SU-DHL-6 (cell line): Measurements from ENCODE around the gene C1orf50.

Experiments
- H2AFZ ChIP-seq: fragments of 200-600 bp; sonication (generic); 2 replicates; pipeline ENCODE4 v1.6.1; 2014; ENCODE audit warnings: low read depth, mild to moderate bottlenecking, moderate library complexity, mixed read lengths, antibody characterized with exemption, low read length; ENCODE audit not compliant: severe bottlenecking
- H3F3A ChIP-seq: fragments of 200-600 bp; shearing (Covaris generic); 2 replicates; pipeline ENCODE4 v1.6.0; 2016; ENCODE audit warnings: antibody characterized with exemption, mild to moderate bottlenecking; ENCODE audit not compliant: insufficient read depth
- H3K27ac ChIP-seq: fragments of 200-600 bp; sonication (generic); 2 replicates; pipeline ENCODE4 v1.5.1; 2016; ENCODE audit warnings: low read depth, mild to moderate bottlenecking, low read length, moderate library complexity, mixed read lengths
- H3K27me3 ChIP-seq: fragments of 200-600 bp; sonication (generic), shearing (Covaris generic); 2 replicates; pipeline ENCODE4 v1.6.0; 2014; ENCODE audit warnings: mild to moderate bottlenecking, low read length
- H3K36me3 ChIP-seq: fragments of 200-600 bp; sonication (generic); 2 replicates; pipeline ENCODE4 v1.6.1; 2014; ENCODE audit warnings: mild to moderate bottlenecking, low read length, mixed read lengths
- H3K4me2 ChIP-seq: fragments of 300-600, 200-600 bp; shearing (Covaris generic), sonication (generic); 2 replicates; pipeline ENCODE4 v1.6.0; 2014; ENCODE audit warnings: low read length, low read depth, mild to moderate bottlenecking; ENCODE audit not compliant: poor library complexity, severe bottlenecking
- H3K4me3 ChIP-seq: fragments of 200-600 bp; sonication (generic); 2 replicates; pipeline ENCODE4 v1.5.1; 2014; ENCODE audit warnings: antibody characterized with exemption, low read length, mild to moderate bottlenecking, mixed read lengths; ENCODE audit not compliant: insufficient read depth, poor library complexity, severe bottlenecking
- H3K79me2 ChIP-seq: fragments of 200-600 bp; sonication (generic); 2 replicates; pipeline ENCODE4 v1.6.1; 2014; ENCODE audit warnings: mild to moderate bottlenecking, low read length, moderate library complexity; ENCODE audit not compliant: insufficient read depth
- H3K9ac ChIP-seq: fragments of 200-600 bp; sonication (generic); 2 replicates; pipeline ENCODE4 v1.7.0; 2014; ENCODE audit warnings: mild to moderate bottlenecking, low read length
- H3K9me2 ChIP-seq: fragments of 200-600 bp; sonication (generic); replicated peaks from 2 replicates; pipeline ENCODE4 v1.6.1; 2014; ENCODE audit warnings: low read length; ENCODE audit not compliant: insufficient read depth
- H3K9me3 ChIP-seq: fragments of 200-600 bp; sonication (generic); 2 replicates; pipeline ENCODE4 v1.6.1; 2014; ENCODE audit warnings: low read length, mixed read lengths; ENCODE audit not compliant: insufficient read depth
- H4K20me1 ChIP-seq: fragments of 200-600 bp; sonication (generic); 2 replicates; pipeline ENCODE4 v1.6.1; 2014; ENCODE audit warnings: low read depth, mild to moderate bottlenecking, antibody characterized with exemption, low read length, moderate library complexity, mixed read lengths
- EZH2phosphoT487 ChIP-seq: fragments of 200-600 bp; sonication (generic), shearing (Covaris generic); conservative IDR thresholded peaks from 2 replicates; pipeline ENCODE4 v1.6.1; 2018; ENCODE audit warnings: mild to moderate bottlenecking, antibody characterized with exemption, low read length, moderate library complexity, mixed read lengths
- TF ChIP-seq, protein P1 (sequence below): fragments of 200-600 bp; sonication (generic); IDR thresholded peaks from one replicate; pipeline ENCODE4 v1.5.1; 2017; ENCODE audit warnings: antibody characterized with exemption, mild to moderate bottlenecking, low read length, moderate library complexity; ENCODE audit not compliant: insufficient read depth, poor library complexity, severe bottlenecking

C1orf50 gene

GRCh38 chr1:42731585-42731984, 35.5 kb upstream of the C1orf50 start:
- no peak overlapping the region for H3K4me2 ChIP-seq
- H3K36me3 ChIP-seq = no peaks in the 10 kb centered on the region
- no peak overlapping the region for H2AFZ ChIP-seq
- TF ChIP-seq EZH2phosphoT487 = no peak
- TF ChIP-seq, protein P1, sequence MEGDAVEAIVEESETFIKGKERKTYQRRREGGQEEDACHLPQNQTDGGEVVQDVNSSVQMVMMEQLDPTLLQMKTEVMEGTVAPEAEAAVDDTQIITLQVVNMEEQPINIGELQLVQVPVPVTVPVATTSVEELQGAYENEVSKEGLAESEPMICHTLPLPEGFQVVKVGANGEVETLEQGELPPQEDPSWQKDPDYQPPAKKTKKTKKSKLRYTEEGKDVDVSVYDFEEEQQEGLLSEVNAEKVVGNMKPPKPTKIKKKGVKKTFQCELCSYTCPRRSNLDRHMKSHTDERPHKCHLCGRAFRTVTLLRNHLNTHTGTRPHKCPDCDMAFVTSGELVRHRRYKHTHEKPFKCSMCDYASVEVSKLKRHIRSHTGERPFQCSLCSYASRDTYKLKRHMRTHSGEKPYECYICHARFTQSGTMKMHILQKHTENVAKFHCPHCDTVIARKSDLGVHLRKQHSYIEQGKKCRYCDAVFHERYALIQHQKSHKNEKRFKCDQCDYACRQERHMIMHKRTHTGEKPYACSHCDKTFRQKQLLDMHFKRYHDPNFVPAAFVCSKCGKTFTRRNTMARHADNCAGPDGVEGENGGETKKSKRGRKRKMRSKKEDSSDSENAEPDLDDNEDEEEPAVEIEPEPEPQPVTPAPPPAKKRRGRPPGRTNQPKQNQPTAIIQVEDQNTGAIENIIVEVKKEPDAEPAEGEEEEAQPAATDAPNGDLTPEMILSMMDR = no peak
- no peaks in the 10 kb centered on the region for H4K20me1 ChIP-seq
- H3K9me3 ChIP-seq = no peaks in the 10 kb centered on the region
- no peaks in the 10 kb centered on the region for H3K27me3 ChIP-seq
- H3K9ac ChIP-seq = no peak overlapping the region
- H3K4me3 ChIP-seq = no peak overlapping the region
- no peak overlapping the region for H3K27ac ChIP-seq
- H3F3A ChIP-seq = no peaks in the 10 kb centered on the region
- H3K79me2 ChIP-seq = no peaks in the 10 kb centered on the region
- H3K9me2 ChIP-seq = no peaks in the 10 kb centered on the region

DNA sequence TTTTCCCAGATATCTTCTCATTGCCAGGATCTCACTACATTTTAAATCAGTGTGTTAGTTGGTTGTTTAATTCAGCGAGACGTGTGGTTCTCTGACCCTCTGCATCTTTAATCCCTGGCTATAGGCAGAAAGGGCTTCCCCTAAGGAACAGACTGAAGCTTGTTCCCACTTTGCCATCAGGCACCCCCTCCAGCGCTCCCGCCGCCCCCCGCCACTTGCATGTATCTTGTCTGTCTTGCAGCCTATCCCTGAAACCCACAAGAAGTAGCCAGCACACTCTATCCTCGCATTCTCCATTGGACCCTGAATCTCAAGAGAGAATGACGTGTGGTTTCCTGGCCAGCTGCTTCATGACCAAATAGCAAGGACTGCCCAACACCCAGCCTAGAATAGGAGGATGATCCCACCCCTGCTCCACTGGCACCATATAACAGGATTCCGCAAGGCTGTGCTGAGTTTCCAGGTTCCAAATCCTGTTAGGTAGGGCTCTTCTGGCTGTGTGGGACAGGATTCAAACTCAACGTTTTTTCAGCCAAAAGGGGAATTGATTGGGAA, 34.8 kb upstream of the C1orf50 start:
- Histone ChIP-seq H4K20me1 (no peaks in the 10 kb centered on the region), H3K79me2 (no peaks in the 10 kb centered on the region), H3F3A (no peaks in the 10 kb centered on the region), H3K27ac (no peak overlapping the region), H3K9me2 (no peaks in the 10 kb centered on the region), H3K4me2 (no peak overlapping the region), H3K4me3 (no peak overlapping the region), H3K36me3 (no peaks in the 10 kb centered on the region), H2AFZ (no peak overlapping the region), H3K27me3 (no peaks in the 10 kb centered on the region), H3K9ac (no peak overlapping the region), H3K9me3 (no peaks in the 10 kb centered on the region)
- TF ChIP-seq, protein P1 = no peak
- TF ChIP-seq EZH2phosphoT487 = no peak

DNA sequence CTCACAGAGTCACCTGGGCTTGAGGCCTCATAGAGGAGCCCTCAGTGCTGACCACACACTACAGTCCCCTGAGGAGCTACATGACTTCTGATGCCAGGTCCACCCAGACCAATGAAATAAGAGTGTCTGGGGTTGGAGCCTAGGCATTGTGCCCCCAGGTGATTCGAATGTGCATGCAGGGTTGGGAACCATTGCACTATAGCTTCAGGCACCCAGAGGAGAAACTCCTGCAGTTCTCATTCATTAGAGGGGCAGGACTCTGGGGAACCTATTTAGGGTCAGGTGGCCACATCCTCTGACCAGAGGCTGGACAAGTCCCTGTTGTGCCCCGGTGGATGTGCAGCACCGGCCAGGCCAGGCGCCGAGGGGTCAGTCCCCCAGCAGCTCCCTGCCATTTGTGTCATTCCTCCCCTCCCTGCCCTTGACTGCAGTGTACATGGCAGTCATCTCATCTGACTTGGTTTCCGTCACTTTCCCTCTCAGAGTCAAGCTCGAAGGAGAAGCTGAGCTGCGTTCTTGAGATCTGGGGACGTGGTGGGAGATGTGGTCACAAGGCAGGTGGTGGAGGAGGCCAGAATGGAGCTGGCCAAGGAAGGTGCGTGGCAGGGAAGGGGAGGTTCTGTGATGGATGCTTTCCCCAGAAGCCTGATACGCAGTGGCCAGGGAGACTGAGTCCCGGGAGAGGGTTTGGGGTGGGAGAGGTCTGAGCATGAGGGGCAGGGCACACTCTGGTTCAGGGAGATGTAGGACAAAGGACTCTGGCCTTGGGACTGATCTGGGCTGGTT, 33.4 kb upstream of the C1orf50 start:
- Histone ChIP-seq H3K4me3 (no peak overlapping the region), H3K9me3 (no peaks in the 10 kb centered on the region), H2AFZ (no peak overlapping the region), H4K20me1 (no peaks in the 10 kb centered on the region), H3K9me2 (no peaks in the 10 kb centered on the region), H3K27me3 (no peaks in the 10 kb centered on the region), H3K36me3 (no peaks in the 10 kb centered on the region), H3K9ac (no peak overlapping the region), H3K4me2 (no peak overlapping the region), H3K27ac (no peak overlapping the region), H3K79me2 (no peaks in the 10 kb centered on the region), H3F3A (no peaks in the 10 kb centered on the region)
- TF ChIP-seq EZH2phosphoT487 = no peak
- TF ChIP-seq, protein P1 = no peak
